ENCODE results near the gene ZBED2. TPM values are rescaled to one million over a fixed set of nuclear protein-coding genes. Genes with fewer than 3 reads are reported as not detected.

ZBED2 gene
- total RNA-seq, 1 experiment from 2014 or later: 0.07 TPM

- TF ChIP-seq ESRRA (CRISPR knock-in tag; IDR thresholded peaks at IDR 0.05; ENCODE audit: borderline replicate concordance): no peak
- no peak for TF ChIP-seq IRF2 (CRISPR knock-in tag; IDR thresholded peaks at IDR 0.05; ENCODE audit: borderline replicate concordance, low read depth)
- no peak for TF ChIP-seq ZNF263 (CRISPR knock-in tag; IDR thresholded peaks at IDR 0.05; ENCODE audit: low read depth)
- TF ChIP-seq ATF2 (CRISPR knock-in tag; IDR thresholded peaks at IDR 0.05; ENCODE audit: borderline replicate concordance, low read depth): no peak
- TF ChIP-seq PRRX2 (CRISPR knock-in tag; IDR thresholded peaks at IDR 0.05): no peak
- no peak for TF ChIP-seq FOXP4 (CRISPR knock-in tag; IDR thresholded peaks at IDR 0.05)
- no peak for TF ChIP-seq ARID4B (CRISPR knock-in tag; IDR thresholded peaks at IDR 0.05; ENCODE audit: borderline replicate concordance)
- TF ChIP-seq TP53 (CRISPR knock-in tag; IDR thresholded peaks at IDR 0.05): no peak
- no peak for TF ChIP-seq SP1 (CRISPR knock-in tag; conservative IDR thresholded peaks at IDR 0.05)
- TF ChIP-seq ZNF425 (CRISPR knock-in tag; conservative IDR thresholded peaks at IDR 0.05): no peak
- no peak for TF ChIP-seq FOXP1 (CRISPR knock-in tag; IDR thresholded peaks at IDR 0.05; ENCODE audit: borderline replicate concordance)
- no peak for TF ChIP-seq TCF7 (CRISPR knock-in tag; IDR thresholded peaks at IDR 0.05; ENCODE audit: low read depth)
- TF ChIP-seq SOX15 (CRISPR knock-in tag; IDR thresholded peaks at IDR 0.05): no peak
- TF ChIP-seq ETV6 (CRISPR knock-in tag; IDR thresholded peaks at IDR 0.05): no peak
- TF ChIP-seq NFYB (CRISPR knock-in tag; conservative IDR thresholded peaks at IDR 0.05; ENCODE audit: low read depth): no peak
- no peak overlapping the region for H3K27ac Mint-ChIP-seq
- ATAC-seq (no peak), DNase-seq (ENCODE audit: low spot score) (no peak)
- no peaks in the 10 kb centered on the region for H3K27me3 Mint-ChIP-seq (ENCODE audit: low read depth)
- POLR2A ChIA-PET: no interaction called here
- no peak overlapping the region for H3K4me3 Mint-ChIP-seq
- CTCF ChIA-PET: no interaction called here
- H3K36me3 Mint-ChIP-seq: no peaks in the 10 kb centered on the region
- no peaks in the 10 kb centered on the region for H3K4me1 Mint-ChIP-seq
- no peaks in the 10 kb centered on the region for H3K9me3 Mint-ChIP-seq
These were observed 23.2 kb downstream of the ZBED2 start for GRCh38 chr3:111571907-111572460.

GRCh38 chr3:111571282-111571681 is 23.9 kb downstream of the ZBED2 start:
- no peak overlapping the region for H3K4me3 Mint-ChIP-seq
- ATAC-seq (no peak), DNase-seq (ENCODE audit: low spot score) (no peak)
- TF ChIP-seq ARID4B (CRISPR knock-in tag; IDR thresholded peaks at IDR 0.05; ENCODE audit: borderline replicate concordance) (no peak), ETV6 (CRISPR knock-in tag; IDR thresholded peaks at IDR 0.05) (no peak), ZNF121 (CRISPR knock-in tag; IDR thresholded peaks at IDR 0.05) (no peak), HMGA2 (CRISPR knock-in tag; IDR thresholded peaks at IDR 0.05) (no peak), TEAD1 (CRISPR knock-in tag; IDR thresholded peaks at IDR 0.05) (no peak), E2F1 (CRISPR knock-in tag; IDR thresholded peaks at IDR 0.05) (no peak), MYBL2 (CRISPR knock-in tag; IDR thresholded peaks at IDR 0.05) (no peak), TCF7 (CRISPR knock-in tag; IDR thresholded peaks at IDR 0.05; ENCODE audit: low read depth) (no peak)
- H3K27me3 Mint-ChIP-seq (ENCODE audit: low read depth): no peaks in the 10 kb centered on the region
- ChIA-PET POLR2A (no interaction called here), CTCF (no interaction called here)
- no peaks in the 10 kb centered on the region for H3K36me3 Mint-ChIP-seq
- H3K4me1 Mint-ChIP-seq: no peaks in the 10 kb centered on the region
- H3K27ac Mint-ChIP-seq: no peak overlapping the region
- no peaks in the 10 kb centered on the region for H3K9me3 Mint-ChIP-seq

Data from WTC11 (cell line).